Glutamatergic neuron (in vitro differentiated cells): ENCODE data around the gene STIP1. TPM values are rescaled to one million over a fixed set of nuclear protein-coding genes. Genes with fewer than 3 reads are reported as not detected.

Experiments
- DNase-seq: peaks from one replicate; pipeline ENCODE4 v3.0.0; 2022
- H3K27ac Mint-ChIP-seq: one replicate; pipeline ENCODE4 v1.8.0; 2020; ENCODE audit warnings: mild to moderate bottlenecking, mixed read lengths, inconsistent platforms; ENCODE audit not compliant: unreplicated experiment
- H3K27me3 Mint-ChIP-seq: one replicate; pipeline ENCODE4 v1.8.0; 2020; ENCODE audit warnings: mild to moderate bottlenecking, moderate library complexity, mixed read lengths, inconsistent platforms; ENCODE audit not compliant: unreplicated experiment
- H3K36me3 Mint-ChIP-seq: one replicate; pipeline ENCODE4 v1.8.0; 2020; ENCODE audit warnings: mild to moderate bottlenecking, mixed read lengths, inconsistent platforms; ENCODE audit not compliant: unreplicated experiment
- H3K4me1 Mint-ChIP-seq: one replicate; pipeline ENCODE4 v1.8.0; 2020; ENCODE audit warnings: mild to moderate bottlenecking, low read depth, mixed read lengths, inconsistent platforms; ENCODE audit not compliant: unreplicated experiment
- H3K4me3 Mint-ChIP-seq: one replicate; pipeline ENCODE4 v1.8.0; 2020; ENCODE audit warnings: mild to moderate bottlenecking, mixed read lengths, inconsistent platforms; ENCODE audit not compliant: unreplicated experiment
- H3K9me3 Mint-ChIP-seq: one replicate; pipeline ENCODE4 v1.8.0; 2020; ENCODE audit warnings: mild to moderate bottlenecking, moderate library complexity, mixed read lengths, inconsistent platforms; ENCODE audit not compliant: unreplicated experiment
- CTCF ChIP-seq: fragments of 200-600 bp; sonication (generic); IDR thresholded peaks from one replicate; pipeline ENCODE4 v1.5.0; 2021; ENCODE audit not compliant: partially characterized antibody, unreplicated experiment
- total RNA-seq: library from RNA; stranded (reverse); fragmentation: NEBNext Ultra II Directional; extraction: Animal tissue kit (Norgen Biotek cat#: 25700); gene quantifications from one replicate; pipeline ENCODE4 v1.2.1, GENCODE V29; 2021; ENCODE audit not compliant: unreplicated experiment

STIP1 gene
- total RNA-seq, 1 donor from 2014 or later, result 160 TPM

- H3K4me1 Mint-ChIP-seq, result peaks cover 7% of the 10 kb centered on the region
- TF ChIP-seq CTCF, result peak; percentile 38
- peak; percentile 93 for DNase-seq
- H3K9me3 Mint-ChIP-seq, result peaks cover 19% of the 10 kb centered on the region
- peak within 1 kb of the TSS; percentile 95 for H3K4me3 Mint-ChIP-seq
- H3K36me3 Mint-ChIP-seq, result no peaks in the 10 kb centered on the region
- peak within 1 kb of the TSS; percentile 94 for H3K27ac Mint-ChIP-seq
- H3K27me3 Mint-ChIP-seq, result peaks cover 10% of the 10 kb centered on the region
Observed at GRCh38 chr11:64246871-64247728, 61.1 kb downstream of the STIP1 start, which contains the start of gene PPP1R14B. Gene PPP1R14B, minus strand, starts transcription at chr11:64246943. Its CDS starts 270 bp downstream, at chr11:64246673.

DNA sequence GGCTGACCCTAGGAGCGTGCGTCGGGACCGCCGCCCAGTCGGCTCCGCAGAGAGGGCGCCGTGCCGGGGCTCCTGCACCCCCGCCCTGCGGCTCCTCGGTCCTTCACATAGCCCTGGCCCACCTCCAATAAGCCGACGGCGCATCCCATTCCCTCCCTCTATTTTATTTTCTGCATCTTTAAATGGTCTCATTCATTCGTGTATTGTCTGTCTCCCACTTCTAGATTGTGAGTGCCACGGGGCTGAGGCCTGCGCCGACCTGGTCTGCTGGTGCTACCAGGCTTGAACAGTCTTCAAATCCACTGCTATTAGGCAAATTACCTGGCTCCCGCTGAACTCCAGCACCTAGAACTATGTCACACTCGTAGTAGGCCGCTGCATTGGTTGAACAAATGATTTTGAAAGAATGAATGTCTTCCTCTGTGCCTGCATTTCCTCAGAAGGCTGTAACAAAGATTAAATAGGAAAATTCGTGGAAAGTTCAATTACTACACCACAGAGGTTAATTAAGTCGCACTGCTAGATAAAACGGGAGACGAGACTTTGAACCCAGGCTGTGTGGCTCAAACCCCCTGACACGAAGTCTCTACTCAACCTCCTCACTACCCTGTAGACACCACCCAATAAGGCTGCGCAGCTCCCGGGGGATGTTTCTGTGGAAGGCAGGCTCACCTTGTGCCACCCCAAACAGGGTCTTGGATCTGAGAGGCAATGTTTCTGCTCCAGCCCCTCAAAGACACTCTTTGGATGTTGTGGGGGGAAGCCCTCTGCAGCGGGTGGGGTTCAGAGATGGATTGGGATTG, 62.0 kb downstream of the STIP1 start:
- Mint-ChIP-seq H3K4me1 (peaks cover 7% of the 10 kb centered on the region), H3K36me3 (no peaks in the 10 kb centered on the region), H3K4me3 (peak overlapping the region; percentile 95), H3K27ac (peak overlapping the region; percentile 94), H3K27me3 (peaks cover 10% of the 10 kb centered on the region), H3K9me3 (peaks cover 19% of the 10 kb centered on the region)
- no peak for DNase-seq
- no peak for TF ChIP-seq CTCF

DNA sequence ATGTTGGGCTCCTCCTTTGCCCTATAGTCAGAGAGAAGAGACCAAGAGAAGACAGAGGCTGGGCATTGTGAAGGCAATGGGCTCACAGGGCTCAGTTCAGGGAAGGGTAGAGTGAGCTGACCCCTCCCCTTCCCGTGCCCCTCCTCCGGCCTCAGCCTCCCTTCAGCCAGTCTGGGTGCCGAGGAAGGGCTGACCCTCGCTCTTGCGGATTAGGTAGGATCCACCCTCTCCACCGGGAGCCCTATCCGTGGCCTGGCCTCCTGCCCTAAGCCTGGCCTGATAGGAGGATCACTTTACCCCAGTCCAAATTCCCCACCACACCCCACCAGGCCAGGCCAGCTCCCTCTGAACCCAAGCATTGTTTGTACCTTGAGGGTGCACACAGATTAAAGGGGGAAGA, 62.6 kb downstream of the STIP1 start:
- Mint-ChIP-seq H3K27ac (peak overlapping the region; percentile 94), H3K9me3 (peaks cover 16% of the 10 kb centered on the region), H3K27me3 (peaks cover 8% of the 10 kb centered on the region), H3K36me3 (no peaks in the 10 kb centered on the region), H3K4me3 (peak overlapping the region; percentile 95), H3K4me1 (peaks cover 8% of the 10 kb centered on the region)
- DNase-seq, result no peak
- no peak for TF ChIP-seq CTCF

GRCh38 chr11:64249038-64249437, 63.1 kb downstream of the STIP1 start:
- H3K36me3 Mint-ChIP-seq, result no peaks in the 10 kb centered on the region
- no peak for DNase-seq
- TF ChIP-seq CTCF, result no peak
- peaks cover 11% of the 10 kb centered on the region for H3K9me3 Mint-ChIP-seq
- H3K4me1 Mint-ChIP-seq, result peaks cover 12% of the 10 kb centered on the region
- peak overlapping the region; percentile 25 for H3K4me3 Mint-ChIP-seq
- peaks cover 8% of the 10 kb centered on the region for H3K27me3 Mint-ChIP-seq
- H3K27ac Mint-ChIP-seq, result no peak overlapping the region
